HepG2 (cell line): ENCODE measurements around the gene C20orf144. TPM values are rescaled to one million over a fixed set of nuclear protein-coding genes. Genes with fewer than 3 reads are reported as not detected.

Experiments
- ARID5B ChIP-seq: IDR thresholded peaks from 2 replicates; pipeline ENCODE4 v1.4.0; 2020; ENCODE audit warnings: mild to moderate bottlenecking, missing genetic modification reagents
- RORA ChIP-seq: sonication (generic); formaldehyde crosslinking; IDR thresholded peaks from 2 replicates; pipeline ENCODE4 v1.5.0; 2020; ENCODE audit warnings: mild to moderate bottlenecking, missing genetic modification reagents, moderate library complexity
- SUZ12 ChIP-seq: fragments of 150-350 bp; IDR thresholded peaks from 2 replicates; pipeline ENCODE4 v1.6.1; 2014; ENCODE audit warnings: low read depth, low read length
- ZBTB1 ChIP-seq: sonication (generic); formaldehyde crosslinking; IDR thresholded peaks from 2 replicates; pipeline ENCODE4 v1.4.0; 2020; ENCODE audit warnings: missing genetic modification reagents, borderline replicate concordance
- ZNF292 ChIP-seq: sonication (generic); formaldehyde crosslinking; IDR thresholded peaks from 2 replicates; pipeline ENCODE4 v1.8.1; 2022; ENCODE audit warnings: mild to moderate bottlenecking, low read depth, missing genetic modification reagents, borderline replicate concordance
- ZNF33B ChIP-seq: sonication (generic); formaldehyde crosslinking; IDR thresholded peaks from 2 replicates; pipeline ENCODE4 v1.5.1; 2020; ENCODE audit warnings: mild to moderate bottlenecking, missing genetic modification reagents
- ZNF441 ChIP-seq: sonication (generic); formaldehyde crosslinking; IDR thresholded peaks from 2 replicates; pipeline ENCODE4 v1.7.0; 2021; ENCODE audit warnings: missing genetic modification reagents, borderline replicate concordance
- ZNF543 ChIP-seq: sonication (generic); formaldehyde crosslinking; IDR thresholded peaks from 2 replicates; pipeline ENCODE4 v1.4.0; 2020; ENCODE audit warnings: mild to moderate bottlenecking, missing genetic modification reagents
- ZNF550 ChIP-seq: sonication (generic); formaldehyde crosslinking; IDR thresholded peaks from 2 replicates; pipeline ENCODE4 v1.4.0; 2020; ENCODE audit warnings: mild to moderate bottlenecking, missing genetic modification reagents, borderline replicate concordance
- ZNF615 ChIP-seq: sonication (generic); formaldehyde crosslinking; IDR thresholded peaks from 2 replicates; pipeline ENCODE4 v1.5.0; 2020; ENCODE audit warnings: mild to moderate bottlenecking, missing genetic modification reagents, borderline replicate concordance
- ZNF773 ChIP-seq: sonication (generic); formaldehyde crosslinking; IDR thresholded peaks from 2 replicates; pipeline ENCODE4 v1.4.0; 2020; ENCODE audit warnings: missing genetic modification reagents, borderline replicate concordance
- polyA plus RNA-seq, 8 experiments: library from polyadenylated mRNA; depleted of rRNA in 3 of 8; stranded (reverse) in 7 of 8; unstranded in 1 of 8; fragments of >200 nt; fragmentation: Illumina TruSeq in 4 of 8; extraction: Trizol in 4 of 8; gene quantifications; 2 replicates each; pipeline versions ENCODE4 v1.2.1 to v1.2.3, GENCODE V29; 2011 to 2016; ENCODE audit warnings: low read depth in 4 of 8, missing spikeins in 1 of 8, mixed read lengths in 1 of 8; ENCODE audit not compliant: insufficient read depth in 1 of 8
- total RNA-seq, 5 experiments: library from RNA; depleted of rRNA; stranded (reverse); fragments of >200 nt; fragmentation: Illumina TruSeq; extraction: Trizol; gene quantifications; 2 replicates each; pipeline ENCODE4 v1.2.3, GENCODE V29; 2016; ENCODE audit warnings: low read depth in 1 of 5
- TF ChIP-seq, protein P1 (sequence below): sonication (generic); formaldehyde crosslinking; IDR thresholded peaks from 2 replicates; pipeline ENCODE4 v1.4.0; 2020; ENCODE audit warnings: mild to moderate bottlenecking, missing genetic modification reagents, borderline replicate concordance
- TF ChIP-seq, protein P2 (sequence below): IDR thresholded peaks from 2 replicates; pipeline ENCODE4 v1.6.1; 2016; ENCODE audit warnings: low read depth, missing genetic modification reagents, missing compliant biosample characterization

The C20orf144 gene
- total and polyA plus RNA-seq, 2 of the 13 experiments (the other 11 are each of a cell fraction or from before 2014, with no cell fraction given): 0.09 to 0.16 TPM

- TF ChIP-seq, protein P1, sequence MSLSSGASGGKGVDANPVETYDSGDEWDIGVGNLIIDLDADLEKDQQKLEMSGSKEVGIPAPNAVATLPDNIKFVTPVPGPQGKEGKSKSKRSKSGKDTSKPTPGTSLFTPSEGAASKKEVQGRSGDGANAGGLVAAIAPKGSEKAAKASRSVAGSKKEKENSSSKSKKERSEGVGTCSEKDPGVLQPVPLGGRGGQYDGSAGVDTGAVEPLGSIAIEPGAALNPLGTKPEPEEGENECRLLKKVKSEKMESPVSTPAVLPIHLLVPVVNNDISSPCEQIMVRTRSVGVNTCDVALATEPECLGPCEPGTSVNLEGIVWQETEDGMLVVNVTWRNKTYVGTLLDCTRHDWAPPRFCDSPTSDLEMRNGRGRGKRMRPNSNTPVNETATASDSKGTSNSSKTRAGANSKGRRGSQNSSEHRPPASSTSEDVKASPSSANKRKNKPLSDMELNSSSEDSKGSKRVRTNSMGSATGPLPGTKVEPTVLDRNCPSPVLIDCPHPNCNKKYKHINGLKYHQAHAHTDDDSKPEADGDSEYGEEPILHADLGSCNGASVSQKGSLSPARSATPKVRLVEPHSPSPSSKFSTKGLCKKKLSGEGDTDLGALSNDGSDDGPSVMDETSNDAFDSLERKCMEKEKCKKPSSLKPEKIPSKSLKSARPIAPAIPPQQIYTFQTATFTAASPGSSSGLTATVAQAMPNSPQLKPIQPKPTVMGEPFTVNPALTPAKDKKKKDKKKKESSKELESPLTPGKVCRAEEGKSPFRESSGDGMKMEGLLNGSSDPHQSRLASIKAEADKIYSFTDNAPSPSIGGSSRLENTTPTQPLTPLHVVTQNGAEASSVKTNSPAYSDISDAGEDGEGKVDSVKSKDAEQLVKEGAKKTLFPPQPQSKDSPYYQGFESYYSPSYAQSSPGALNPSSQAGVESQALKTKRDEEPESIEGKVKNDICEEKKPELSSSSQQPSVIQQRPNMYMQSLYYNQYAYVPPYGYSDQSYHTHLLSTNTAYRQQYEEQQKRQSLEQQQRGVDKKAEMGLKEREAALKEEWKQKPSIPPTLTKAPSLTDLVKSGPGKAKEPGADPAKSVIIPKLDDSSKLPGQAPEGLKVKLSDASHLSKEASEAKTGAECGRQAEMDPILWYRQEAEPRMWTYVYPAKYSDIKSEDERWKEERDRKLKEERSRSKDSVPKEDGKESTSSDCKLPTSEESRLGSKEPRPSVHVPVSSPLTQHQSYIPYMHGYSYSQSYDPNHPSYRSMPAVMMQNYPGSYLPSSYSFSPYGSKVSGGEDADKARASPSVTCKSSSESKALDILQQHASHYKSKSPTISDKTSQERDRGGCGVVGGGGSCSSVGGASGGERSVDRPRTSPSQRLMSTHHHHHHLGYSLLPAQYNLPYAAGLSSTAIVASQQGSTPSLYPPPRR (CRISPR knock-in tag): no peak
- TF ChIP-seq ZNF33B (CRISPR knock-in tag): no peak
- TF ChIP-seq ZNF550 (CRISPR knock-in tag): 0 out of 2 replicates have a peak, but pooled peaks have one; percentile 65
- TF ChIP-seq ZNF615 (CRISPR knock-in tag): no peak; the same call in 1 of the 2 replicates
- no peak; the same call in 1 of the 2 replicates for TF ChIP-seq ZNF292 (CRISPR knock-in tag)
- 0 out of 2 replicates have a peak, but pooled peaks have one; percentile 69 for TF ChIP-seq ZNF543 (CRISPR knock-in tag)
- TF ChIP-seq ZNF773 (CRISPR knock-in tag): peak; percentile 86; the same call in 1 of the 2 replicates
- TF ChIP-seq ZBTB1: no peak
- TF ChIP-seq RORA (CRISPR knock-in tag): no peak
- peak; percentile 87; the same call in 1 of the 2 replicates for TF ChIP-seq ZNF441 (CRISPR knock-in tag)
- TF ChIP-seq ARID5B (CRISPR knock-in tag): peak; percentile 60
- TF ChIP-seq, protein P2, sequence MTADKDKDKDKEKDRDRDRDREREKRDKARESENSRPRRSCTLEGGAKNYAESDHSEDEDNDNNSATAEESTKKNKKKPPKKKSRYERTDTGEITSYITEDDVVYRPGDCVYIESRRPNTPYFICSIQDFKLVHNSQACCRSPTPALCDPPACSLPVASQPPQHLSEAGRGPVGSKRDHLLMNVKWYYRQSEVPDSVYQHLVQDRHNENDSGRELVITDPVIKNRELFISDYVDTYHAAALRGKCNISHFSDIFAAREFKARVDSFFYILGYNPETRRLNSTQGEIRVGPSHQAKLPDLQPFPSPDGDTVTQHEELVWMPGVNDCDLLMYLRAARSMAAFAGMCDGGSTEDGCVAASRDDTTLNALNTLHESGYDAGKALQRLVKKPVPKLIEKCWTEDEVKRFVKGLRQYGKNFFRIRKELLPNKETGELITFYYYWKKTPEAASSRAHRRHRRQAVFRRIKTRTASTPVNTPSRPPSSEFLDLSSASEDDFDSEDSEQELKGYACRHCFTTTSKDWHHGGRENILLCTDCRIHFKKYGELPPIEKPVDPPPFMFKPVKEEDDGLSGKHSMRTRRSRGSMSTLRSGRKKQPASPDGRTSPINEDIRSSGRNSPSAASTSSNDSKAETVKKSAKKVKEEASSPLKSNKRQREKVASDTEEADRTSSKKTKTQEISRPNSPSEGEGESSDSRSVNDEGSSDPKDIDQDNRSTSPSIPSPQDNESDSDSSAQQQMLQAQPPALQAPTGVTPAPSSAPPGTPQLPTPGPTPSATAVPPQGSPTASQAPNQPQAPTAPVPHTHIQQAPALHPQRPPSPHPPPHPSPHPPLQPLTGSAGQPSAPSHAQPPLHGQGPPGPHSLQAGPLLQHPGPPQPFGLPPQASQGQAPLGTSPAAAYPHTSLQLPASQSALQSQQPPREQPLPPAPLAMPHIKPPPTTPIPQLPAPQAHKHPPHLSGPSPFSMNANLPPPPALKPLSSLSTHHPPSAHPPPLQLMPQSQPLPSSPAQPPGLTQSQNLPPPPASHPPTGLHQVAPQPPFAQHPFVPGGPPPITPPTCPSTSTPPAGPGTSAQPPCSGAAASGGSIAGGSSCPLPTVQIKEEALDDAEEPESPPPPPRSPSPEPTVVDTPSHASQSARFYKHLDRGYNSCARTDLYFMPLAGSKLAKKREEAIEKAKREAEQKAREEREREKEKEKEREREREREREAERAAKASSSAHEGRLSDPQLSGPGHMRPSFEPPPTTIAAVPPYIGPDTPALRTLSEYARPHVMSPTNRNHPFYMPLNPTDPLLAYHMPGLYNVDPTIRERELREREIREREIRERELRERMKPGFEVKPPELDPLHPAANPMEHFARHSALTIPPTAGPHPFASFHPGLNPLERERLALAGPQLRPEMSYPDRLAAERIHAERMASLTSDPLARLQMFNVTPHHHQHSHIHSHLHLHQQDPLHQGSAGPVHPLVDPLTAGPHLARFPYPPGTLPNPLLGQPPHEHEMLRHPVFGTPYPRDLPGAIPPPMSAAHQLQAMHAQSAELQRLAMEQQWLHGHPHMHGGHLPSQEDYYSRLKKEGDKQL: peak; percentile 35; the same call in 1 of the 2 replicates
- TF ChIP-seq SUZ12: no peak
Measured at GRCh38 chr20:33686100-33686983, 24.2 kb downstream of the C20orf144 start, which contains the start of gene E2F1 (continued).
